Measurements from ENCODE around the gene CD96. TPM values are rescaled to one million over a fixed set of nuclear protein-coding genes. Genes with fewer than 3 reads are reported as not detected.
"Not testable (repeated sequence)": the region's sequence is repeated elsewhere in the genome, so short reads cannot be mapped to it uniquely, and the experiment has no call there.

CD96 gene
- total RNA-seq, 1 donor from 2014 or later: under 0.01 TPM

DNA sequence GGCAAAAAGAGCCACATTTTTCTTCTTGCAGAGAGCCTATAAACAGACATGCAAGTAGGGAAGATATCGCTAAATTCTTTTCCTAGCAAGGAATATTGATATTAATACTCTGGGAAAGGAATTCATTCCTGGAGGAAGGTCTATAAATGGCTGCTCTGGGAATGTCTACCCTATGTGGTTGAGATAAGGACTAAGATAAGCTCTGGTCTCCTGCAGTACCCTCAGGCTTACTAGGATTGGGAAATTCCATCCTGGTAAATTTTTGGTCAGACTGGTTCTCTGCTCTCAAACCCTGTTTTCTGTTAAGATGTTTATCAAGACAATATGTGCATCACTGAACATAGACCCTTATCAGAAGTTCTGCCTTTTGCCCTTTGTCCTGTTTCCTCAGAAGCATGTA lies 17.5 kb upstream of the CD96 start:
- H3K9ac ChIP-seq (ENCODE audit: low read depth in 1 of 3, low read length in 3 of 3); H3K9me3 ChIP-seq (ENCODE audit: control insufficient read depth in 3 of 3, low read length in 3 of 3); H3K27ac ChIP-seq (ENCODE audit: low read depth, low read length); H3K4me1 ChIP-seq (ENCODE audit: control insufficient read depth in 3 of 3, insufficient read depth in 3 of 3, low read length in 3 of 3); H3K27me3 ChIP-seq (ENCODE audit: control insufficient read depth in 3 of 3, insufficient read depth in 3 of 3, low read length in 3 of 3); H3K36me3 ChIP-seq (ENCODE audit: control insufficient read depth in 3 of 3, insufficient read depth in 3 of 3, low read length in 3 of 3); H3K4me3 ChIP-seq (ENCODE audit: low read length in 3 of 3): not testable (repeated sequence)

- H3K36me3 ChIP-seq (ENCODE audit: control insufficient read depth in 3 of 3, insufficient read depth in 3 of 3, low read length in 3 of 3): no peaks in the 10 kb centered on the region
- H3K4me3 ChIP-seq (ENCODE audit: low read length in 3 of 3): no peak overlapping the region
- no peaks in the 10 kb centered on the region for H3K9me3 ChIP-seq (ENCODE audit: control insufficient read depth in 3 of 3, low read length in 3 of 3)
- H3K9ac ChIP-seq (ENCODE audit: low read depth in 1 of 3, low read length in 3 of 3): no peak overlapping the region
- no peaks in the 10 kb centered on the region for H3K27me3 ChIP-seq (ENCODE audit: control insufficient read depth in 3 of 3, insufficient read depth in 3 of 3, low read length in 3 of 3)
- no peaks in the 10 kb centered on the region for H3K4me1 ChIP-seq (ENCODE audit: control insufficient read depth in 3 of 3, insufficient read depth in 3 of 3, low read length in 3 of 3)
- no peak overlapping the region for H3K27ac ChIP-seq (ENCODE audit: low read depth, low read length)
These were observed 10.6 kb upstream of the CD96 start for GRCh38 chr3:111531446-111531845.

DNA sequence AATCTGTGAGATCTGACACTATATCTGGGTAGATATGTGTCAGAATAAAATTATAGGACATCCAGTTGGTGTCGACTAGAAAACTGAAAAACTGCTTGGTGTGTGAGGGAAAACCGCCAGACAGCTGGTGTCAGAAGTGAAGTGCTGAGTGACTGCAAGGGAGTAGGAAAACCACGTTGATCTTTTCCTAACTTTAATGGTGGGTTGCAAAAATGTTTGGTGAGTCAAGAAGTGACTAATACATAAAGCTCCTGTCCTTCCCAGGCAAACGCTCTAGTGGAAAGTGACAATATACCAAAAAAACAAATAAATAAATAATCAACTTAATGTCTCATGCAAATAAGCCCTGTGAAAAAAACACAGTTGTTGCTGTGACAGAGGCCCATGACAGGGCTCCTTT lies 7.3 kb upstream of the CD96 start:
- Histone ChIP-seq H3K9me3 (ENCODE audit: control insufficient read depth in 3 of 3, low read length in 3 of 3) (no peaks in the 10 kb centered on the region), H3K27ac (ENCODE audit: low read depth, low read length) (no peak overlapping the region), H3K4me1 (ENCODE audit: control insufficient read depth in 3 of 3, insufficient read depth in 3 of 3, low read length in 3 of 3) (no peaks in the 10 kb centered on the region), H3K27me3 (ENCODE audit: control insufficient read depth in 3 of 3, insufficient read depth in 3 of 3, low read length in 3 of 3) (no peaks in the 10 kb centered on the region), H3K36me3 (ENCODE audit: control insufficient read depth in 3 of 3, insufficient read depth in 3 of 3, low read length in 3 of 3) (no peaks in the 10 kb centered on the region), H3K4me3 (ENCODE audit: low read length in 3 of 3) (no peak overlapping the region), H3K9ac (ENCODE audit: low read depth in 1 of 3, low read length in 3 of 3) (no peak overlapping the region)

GRCh38 chr3:111538111-111538510 lies 3.9 kb upstream of the CD96 start:
- Histone ChIP-seq H3K27ac (ENCODE audit: low read depth, low read length) (no peak overlapping the region), H3K9ac (ENCODE audit: low read depth in 1 of 3, low read length in 3 of 3) (no peak overlapping the region)

DNA sequence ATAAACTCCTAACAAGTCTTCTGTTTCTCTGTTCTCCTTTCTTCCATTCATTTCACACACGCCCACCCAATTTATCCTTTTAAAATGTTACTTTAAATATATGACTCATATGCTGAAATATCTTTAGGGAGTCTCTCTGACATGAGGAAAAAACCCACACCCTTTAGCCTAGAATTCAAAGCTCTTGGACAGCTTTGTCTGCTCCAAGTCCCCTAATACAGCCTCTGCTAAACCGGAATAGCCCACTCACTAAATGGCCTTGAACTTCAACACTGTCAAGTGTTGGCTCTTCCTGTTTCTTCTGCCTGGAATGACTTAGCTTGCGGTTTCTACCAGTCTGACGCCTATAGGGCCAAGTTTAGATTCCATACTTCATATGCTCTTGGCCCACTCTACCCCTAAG lies 3.3 kb upstream of the CD96 start:
- Histone ChIP-seq H3K36me3 (ENCODE audit: control insufficient read depth in 3 of 3, insufficient read depth in 3 of 3, low read length in 3 of 3) (no peaks in the 10 kb centered on the region), H3K9ac (ENCODE audit: low read depth in 1 of 3, low read length in 3 of 3) (no peak overlapping the region), H3K27ac (ENCODE audit: low read depth, low read length) (no peak overlapping the region), H3K4me3 (ENCODE audit: low read length in 3 of 3) (no peak overlapping the region), H3K4me1 (ENCODE audit: control insufficient read depth in 3 of 3, insufficient read depth in 3 of 3, low read length in 3 of 3) (no peaks in the 10 kb centered on the region), H3K9me3 (ENCODE audit: control insufficient read depth in 3 of 3, low read length in 3 of 3) (no peaks in the 10 kb centered on the region), H3K27me3 (ENCODE audit: control insufficient read depth in 3 of 3, insufficient read depth in 3 of 3, low read length in 3 of 3) (no peaks in the 10 kb centered on the region)

More at GRCh38 chr3:111538111-111538510, 3.9 kb upstream of the CD96 start:
- Histone ChIP-seq H3K4me3 (ENCODE audit: low read length in 3 of 3) (no peak overlapping the region), H3K9me3 (ENCODE audit: control insufficient read depth in 3 of 3, low read length in 3 of 3) (no peaks in the 10 kb centered on the region), H3K4me1 (ENCODE audit: control insufficient read depth in 3 of 3, insufficient read depth in 3 of 3, low read length in 3 of 3) (no peaks in the 10 kb centered on the region), H3K36me3 (ENCODE audit: control insufficient read depth in 3 of 3, insufficient read depth in 3 of 3, low read length in 3 of 3) (no peaks in the 10 kb centered on the region), H3K27me3 (ENCODE audit: control insufficient read depth in 3 of 3, insufficient read depth in 3 of 3, low read length in 3 of 3) (no peaks in the 10 kb centered on the region)

DNA sequence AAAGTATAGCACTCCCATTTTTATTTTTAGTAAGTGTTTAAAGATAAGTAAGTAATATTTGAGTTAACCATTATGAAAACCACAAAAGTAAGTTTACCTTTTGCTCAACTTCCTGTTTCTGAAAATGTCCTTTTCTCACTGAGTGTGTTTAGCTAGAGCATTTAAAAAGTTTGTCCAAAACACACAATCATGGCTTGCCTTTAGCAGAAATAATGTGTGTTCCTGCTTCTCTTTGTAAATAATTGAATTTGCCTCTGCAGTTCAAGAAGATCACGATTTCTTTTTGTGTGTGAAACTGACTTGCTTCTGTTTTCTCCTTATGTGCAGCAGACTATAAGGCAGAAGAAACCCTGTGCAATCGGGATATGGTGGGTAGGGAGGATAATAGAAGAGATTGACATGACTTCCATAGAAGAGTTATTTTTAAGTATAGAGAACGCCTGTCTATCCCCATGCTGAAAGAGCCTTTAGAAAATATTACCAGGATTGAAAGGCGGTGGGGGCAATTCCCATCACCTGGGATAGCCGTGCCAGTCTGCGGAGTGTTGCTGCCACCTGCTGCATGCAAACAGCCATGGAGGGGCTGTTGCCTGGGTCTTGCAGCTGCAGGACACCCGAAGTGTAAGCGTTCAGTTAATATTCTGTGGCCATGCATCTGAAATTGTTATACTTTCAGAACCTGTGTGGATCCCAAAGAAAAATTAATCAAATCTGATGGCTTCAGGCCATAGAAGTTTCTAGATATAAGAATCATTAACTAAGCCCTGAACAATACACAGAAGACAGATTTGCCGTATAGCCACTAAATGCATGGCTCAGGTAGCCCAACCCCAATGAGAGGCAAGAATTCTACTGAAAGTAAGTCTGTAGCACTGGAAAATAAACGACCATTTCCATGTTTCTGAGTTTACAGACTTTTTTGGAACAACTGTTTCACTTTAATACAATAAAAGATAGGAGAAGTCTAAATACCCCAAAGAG lies 2.4 kb upstream of the CD96 start:
- Histone ChIP-seq H3K27me3 (ENCODE audit: control insufficient read depth in 3 of 3, insufficient read depth in 3 of 3, low read length in 3 of 3) (no peaks in the 10 kb centered on the region), H3K27ac (ENCODE audit: low read depth, low read length) (no peak overlapping the region), H3K36me3 (ENCODE audit: control insufficient read depth in 3 of 3, insufficient read depth in 3 of 3, low read length in 3 of 3) (no peaks in the 10 kb centered on the region), H3K9me3 (ENCODE audit: control insufficient read depth in 3 of 3, low read length in 3 of 3) (no peaks in the 10 kb centered on the region), H3K9ac (ENCODE audit: low read depth in 1 of 3, low read length in 3 of 3) (no peak overlapping the region), H3K4me1 (ENCODE audit: control insufficient read depth in 3 of 3, insufficient read depth in 3 of 3, low read length in 3 of 3) (no peaks in the 10 kb centered on the region), H3K4me3 (ENCODE audit: low read length in 3 of 3) (no peak overlapping the region)

GRCh38 chr3:111541391-111541790 lies 606 bp upstream of the CD96 start:
- Histone ChIP-seq H3K9ac (ENCODE audit: low read depth in 1 of 3, low read length in 3 of 3) (no peak overlapping the region), H3K27ac (ENCODE audit: low read depth, low read length) (no peak overlapping the region), H3K4me3 (ENCODE audit: low read length in 3 of 3) (no peak overlapping the region), H3K4me1 (ENCODE audit: control insufficient read depth in 3 of 3, insufficient read depth in 3 of 3, low read length in 3 of 3) (no peaks in the 10 kb centered on the region), H3K9me3 (ENCODE audit: control insufficient read depth in 3 of 3, low read length in 3 of 3) (no peaks in the 10 kb centered on the region), H3K36me3 (ENCODE audit: control insufficient read depth in 3 of 3, insufficient read depth in 3 of 3, low read length in 3 of 3) (no peaks in the 10 kb centered on the region), H3K27me3 (ENCODE audit: control insufficient read depth in 3 of 3, insufficient read depth in 3 of 3, low read length in 3 of 3) (no peaks in the 10 kb centered on the region)

- Histone ChIP-seq H3K9ac (ENCODE audit: low read depth in 1 of 3, low read length in 3 of 3) (no peak overlapping the region), H3K4me1 (ENCODE audit: control insufficient read depth in 3 of 3, insufficient read depth in 3 of 3, low read length in 3 of 3) (no peaks in the 10 kb centered on the region), H3K4me3 (ENCODE audit: low read length in 3 of 3) (no peak overlapping the region), H3K27me3 (ENCODE audit: control insufficient read depth in 3 of 3, insufficient read depth in 3 of 3, low read length in 3 of 3) (no peaks in the 10 kb centered on the region), H3K27ac (ENCODE audit: low read depth, low read length) (no peak overlapping the region), H3K9me3 (ENCODE audit: control insufficient read depth in 3 of 3, low read length in 3 of 3) (no peaks in the 10 kb centered on the region), H3K36me3 (ENCODE audit: control insufficient read depth in 3 of 3, insufficient read depth in 3 of 3, low read length in 3 of 3) (no peaks in the 10 kb centered on the region)
These were observed 759 bp downstream of the CD96 start for GRCh38 chr3:111542611-111543300.

DNA sequence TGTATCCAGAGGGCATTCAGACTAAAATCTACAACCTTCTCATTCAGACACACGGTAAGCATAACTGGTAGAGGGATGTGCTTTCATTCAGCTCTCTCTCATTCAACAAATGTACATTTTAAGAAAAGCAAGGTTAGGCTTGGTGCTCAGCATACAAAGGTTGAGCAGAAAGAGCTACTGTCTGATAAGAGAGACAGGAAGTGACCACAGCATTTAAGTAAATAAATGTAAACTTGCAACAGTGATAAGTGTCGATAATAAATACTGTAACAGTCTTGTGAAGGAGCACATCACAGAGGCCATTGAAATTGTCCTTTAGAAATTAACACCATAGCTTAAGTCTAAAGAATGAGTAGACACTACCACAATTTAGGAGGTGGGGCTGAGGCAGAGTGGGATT lies 3.4 kb downstream of the CD96 start:
- Histone ChIP-seq H3K9me3 (ENCODE audit: control insufficient read depth in 3 of 3, low read length in 3 of 3) (no peaks in the 10 kb centered on the region), H3K4me3 (ENCODE audit: low read length in 3 of 3) (no peak overlapping the region), H3K9ac (ENCODE audit: low read depth in 1 of 3, low read length in 3 of 3) (no peak overlapping the region), H3K27ac (ENCODE audit: low read depth, low read length) (no peak overlapping the region), H3K36me3 (ENCODE audit: control insufficient read depth in 3 of 3, insufficient read depth in 3 of 3, low read length in 3 of 3) (no peaks in the 10 kb centered on the region), H3K4me1 (ENCODE audit: control insufficient read depth in 3 of 3, insufficient read depth in 3 of 3, low read length in 3 of 3) (no peaks in the 10 kb centered on the region), H3K27me3 (ENCODE audit: control insufficient read depth in 3 of 3, insufficient read depth in 3 of 3, low read length in 3 of 3) (no peaks in the 10 kb centered on the region)

DNA sequence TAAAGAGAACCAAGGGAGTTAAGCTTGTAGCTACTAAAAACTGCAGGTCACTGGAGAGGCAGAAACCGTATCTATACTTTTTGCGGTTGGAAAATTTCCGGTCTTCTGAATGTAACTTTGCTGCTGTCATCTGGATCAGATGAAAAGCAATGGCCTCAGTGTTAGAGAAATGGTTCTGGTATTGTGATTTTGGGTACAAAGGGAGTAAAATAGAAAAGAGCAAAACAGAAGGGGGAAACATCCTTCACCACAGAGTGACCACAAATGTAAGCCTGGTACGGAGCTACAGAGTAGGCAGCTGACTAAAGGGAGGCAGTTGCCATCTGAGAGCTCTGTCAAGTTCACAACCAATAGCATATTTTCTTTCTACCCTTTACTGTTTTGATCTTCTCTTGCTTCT lies 5.6 kb downstream of the CD96 start:
- Histone ChIP-seq H3K27me3 (ENCODE audit: control insufficient read depth in 3 of 3, insufficient read depth in 3 of 3, low read length in 3 of 3) (no peaks in the 10 kb centered on the region), H3K9ac (ENCODE audit: low read depth in 1 of 3, low read length in 3 of 3) (no peak overlapping the region), H3K9me3 (ENCODE audit: control insufficient read depth in 3 of 3, low read length in 3 of 3) (no peaks in the 10 kb centered on the region), H3K36me3 (ENCODE audit: control insufficient read depth in 3 of 3, insufficient read depth in 3 of 3, low read length in 3 of 3) (no peaks in the 10 kb centered on the region), H3K27ac (ENCODE audit: low read depth, low read length) (no peak overlapping the region), H3K4me1 (ENCODE audit: control insufficient read depth in 3 of 3, insufficient read depth in 3 of 3, low read length in 3 of 3) (no peaks in the 10 kb centered on the region), H3K4me3 (ENCODE audit: low read length in 3 of 3) (no peak overlapping the region)

All from skeletal muscle tissue (tissue), 4 donors.